Smooth muscle cell (in vitro differentiated cells): ENCODE results near the gene PIK3AP1. TPM values are rescaled to one million over a fixed set of nuclear protein-coding genes. Genes with fewer than 3 reads are reported as not detected.
A peak's percentile ranks its signal among the peaks of the same experiment; 100 is the strongest.
"Not testable (repeated sequence)": the region's sequence is repeated elsewhere in the genome, so short reads cannot be mapped to it uniquely, and the experiment has no call there.

ENCODE experiments used
- DNase-seq: peaks from one replicate; lab custom pipeline; 2025; ENCODE audit not compliant: unreplicated experiment; lab: John Stamatoyannopoulos, UW
- H2AFZ ChIP-seq: fragments of 200-600 bp; sonication (generic); 2 replicates; pipeline ENCODE4 v1.6.0; 2016; ENCODE audit warnings: antibody characterized with exemption, low read depth, mild to moderate bottlenecking
- H3F3A ChIP-seq: fragments of 200-600 bp; sonication (generic); 2 replicates; pipeline ENCODE4 v1.6.0; 2017; ENCODE audit warnings: antibody characterized with exemption, low read depth
- H3K27ac ChIP-seq: fragments of 200-600 bp; sonication (generic); 2 replicates; pipeline ENCODE4 v1.5.1; 2016; ENCODE audit warnings: low read depth, mild to moderate bottlenecking
- H3K27me3 ChIP-seq: fragments of 200-600 bp; sonication (generic); 2 replicates; pipeline ENCODE4 v1.6.1; 2016; ENCODE audit warnings: low read depth, mild to moderate bottlenecking
- H3K36me3 ChIP-seq: fragments of 200-600 bp; sonication (generic); 2 replicates; pipeline ENCODE4 v1.5.1; 2016; ENCODE audit warnings: low read depth
- H3K4me1 ChIP-seq: fragments of 200-600 bp; sonication (generic); 2 replicates; pipeline ENCODE4 v1.5.1; 2016; ENCODE audit warnings: low read depth
- H3K4me2 ChIP-seq: fragments of 200-600 bp; sonication (generic); 2 replicates; pipeline ENCODE4 v1.6.0; 2016; ENCODE audit warnings: mild to moderate bottlenecking
- H3K4me3 ChIP-seq: fragments of 200-600 bp; sonication (generic); 2 replicates; pipeline ENCODE4 v1.5.1; 2016; ENCODE audit warnings: mild to moderate bottlenecking
- H3K79me2 ChIP-seq: fragments of 200-600 bp; sonication (generic); 2 replicates; pipeline ENCODE4 v1.6.0; 2016; ENCODE audit warnings: low read depth, mild to moderate bottlenecking
- H3K9ac ChIP-seq: fragments of 200-600 bp; sonication (generic); 2 replicates; pipeline ENCODE4 v1.6.0; 2016; ENCODE audit warnings: low read depth
- H3K9me3 ChIP-seq: fragments of 200-600 bp; sonication (generic); replicated peaks from 2 replicates; pipeline ENCODE4 v1.5.1; 2016; ENCODE audit warnings: low read depth
- H4K20me1 ChIP-seq: fragments of 200-600 bp; sonication (generic); 2 replicates; pipeline ENCODE4 v1.6.0; 2016; ENCODE audit warnings: low read depth
- CTCF ChIP-seq: fragments of 200-600 bp; sonication (generic); IDR thresholded peaks from 2 replicates; pipeline ENCODE4 v1.5.1; 2017; ENCODE audit warnings: borderline replicate concordance, mild to moderate bottlenecking, antibody characterized with exemption; ENCODE audit not compliant: insufficient read depth, poor library complexity, severe bottlenecking
- WGBS: methylation state at CpG from one replicate; pipeline ENCODE4 v1.1.7; 2016; ENCODE audit warnings: low lambda C conversion rate; 5-methylcytosine and 5-hydroxymethylcytosine counted together
- polyA plus RNA-seq: library from polyadenylated mRNA; unstranded; fragments of >200 nt; fragmentation: Nextera tagmentation; extraction: Ambion mirVana; gene quantifications from 2 replicates; pipeline ENCODE4 v1.2.1, GENCODE V29; 2016
- small RNA-seq: library from RNA; depleted of rRNA; stranded (forward); fragments of <200 nt; gene quantifications from one replicate; pipeline ENCODE3, GENCODE V24; 2014
- total RNA-seq: library from RNA; depleted of rRNA; stranded (reverse); fragments of >200 nt; gene quantifications from 2 replicates; pipeline ENCODE4 v1.2.3, GENCODE V29; 2014

The PIK3AP1 gene
- total and polyA plus RNA-seq, 2 experiments from 2014 or later: 1.2 TPM; not detected in 1

- Histone ChIP-seq H3K27ac (no peak overlapping the region), H3K4me3 (no peak overlapping the region), H2AFZ (no peak overlapping the region), H3K9me3 (no peaks in the 10 kb centered on the region), H3K4me1 (peaks cover 4% of the 10 kb centered on the region), H3F3A (no peaks in the 10 kb centered on the region), H3K9ac (no peak overlapping the region), H3K36me3 (peaks cover 16% of the 10 kb centered on the region), H3K4me2 (no peak overlapping the region), H3K79me2 (peaks cover 34% of the 10 kb centered on the region), H4K20me1 (peaks cover 89% of the 10 kb centered on the region), H3K27me3 (no peaks in the 10 kb centered on the region)
- TF ChIP-seq CTCF: peak; percentile 27
- no peak for DNase-seq
- 85% methylated on average over 1 of the region's 1 CpG for WGBS
Observed at GRCh38 chr10:96556003-96556402, 164.3 kb downstream of the PIK3AP1 start.

DNA sequence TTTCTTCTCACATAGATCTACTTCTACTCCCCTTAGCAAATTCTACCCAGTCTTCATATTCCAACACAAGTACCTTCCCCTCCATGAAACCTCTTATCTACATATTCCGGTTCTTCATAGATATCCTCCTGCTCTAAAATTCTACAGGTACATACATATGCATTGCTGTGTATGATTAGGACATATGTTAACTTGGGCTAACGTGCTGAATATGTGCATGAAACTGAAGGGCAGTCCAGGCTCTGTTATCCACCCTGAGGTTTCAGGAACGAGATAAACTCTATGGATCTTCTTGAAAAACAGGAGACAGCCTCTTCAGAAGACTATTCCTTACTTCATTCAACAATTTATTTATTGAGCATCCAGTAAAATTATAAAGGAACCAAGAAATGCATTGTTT lies 165.0 kb downstream of the PIK3AP1 start:
- Histone ChIP-seq H2AFZ (no peak overlapping the region), H3K4me2 (no peak overlapping the region), H3K9ac (no peak overlapping the region), H3K9me3 (no peaks in the 10 kb centered on the region), H4K20me1 (peaks cover 89% of the 10 kb centered on the region), H3K79me2 (peaks cover 34% of the 10 kb centered on the region), H3K27me3 (no peaks in the 10 kb centered on the region), H3F3A (no peaks in the 10 kb centered on the region), H3K4me3 (no peak overlapping the region), H3K27ac (no peak overlapping the region), H3K4me1 (peaks cover 4% of the 10 kb centered on the region), H3K36me3 (peaks cover 19% of the 10 kb centered on the region)
- no peak for DNase-seq
- WGBS: 96% methylated on average over 3 of the region's 3 CpGs
- TF ChIP-seq CTCF: no peak

DNA sequence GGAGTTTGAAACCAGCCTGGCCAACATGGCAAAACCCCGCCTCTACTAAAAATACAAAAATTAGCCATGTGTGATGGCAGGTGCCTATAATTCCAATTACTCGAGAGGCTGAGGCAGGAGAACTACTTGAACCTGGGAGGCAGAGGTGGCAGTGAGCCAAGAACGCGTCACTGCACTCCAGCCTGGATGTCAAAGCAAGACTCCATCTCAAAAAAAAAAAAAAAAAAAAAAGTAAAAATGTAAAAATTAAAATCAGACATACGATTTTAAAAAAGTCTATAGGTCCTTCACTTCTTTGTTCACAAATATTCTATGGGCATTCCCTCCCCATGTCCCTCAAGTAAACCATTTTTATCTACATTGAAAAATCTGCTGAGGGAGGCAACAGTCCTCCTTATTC lies 171.7 kb downstream of the PIK3AP1 start:
- Histone ChIP-seq H3K9me3 (no peaks in the 10 kb centered on the region), H3K36me3 (peaks cover 26% of the 10 kb centered on the region), H3K9ac (no peak overlapping the region), H3K27ac (no peak overlapping the region), H3K79me2 (peaks cover 38% of the 10 kb centered on the region), H2AFZ (no peak overlapping the region), H3F3A (no peaks in the 10 kb centered on the region), H3K4me2 (no peak overlapping the region), H3K27me3 (no peaks in the 10 kb centered on the region), H4K20me1 (peaks cover 87% of the 10 kb centered on the region), H3K4me3 (no peak overlapping the region), H3K4me1 (no peaks in the 10 kb centered on the region)
- 100% methylated on average over 5 of the region's 5 CpGs for WGBS
- no peak for TF ChIP-seq CTCF
- DNase-seq: no peak

DNA sequence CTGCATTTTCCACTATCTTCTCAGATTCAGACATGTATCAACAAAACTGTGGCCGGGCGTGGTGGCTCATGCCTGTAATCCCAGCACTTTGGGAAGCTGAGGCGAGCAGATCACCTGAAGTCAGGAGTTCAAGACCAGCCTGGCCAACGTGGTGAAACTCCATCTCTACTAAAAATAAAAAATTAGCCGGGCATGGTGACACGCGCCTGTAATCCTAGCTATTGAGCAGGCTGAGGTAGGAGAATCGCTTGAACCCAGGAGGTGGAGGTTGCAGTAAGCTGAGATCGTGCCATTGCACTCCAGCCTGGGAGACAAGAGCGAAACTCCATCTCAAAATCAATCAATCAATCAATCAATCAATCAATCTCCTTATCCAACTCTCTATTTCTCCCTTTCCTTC lies 174.8 kb downstream of the PIK3AP1 start:
- WGBS: 97% methylated on average over 10 of the region's 10 CpGs
- not testable (repeated sequence) for H3K4me2 ChIP-seq, DNase-seq, H3K27me3 ChIP-seq, H3K27ac ChIP-seq, H2AFZ ChIP-seq, H3K4me1 ChIP-seq, H3K9me3 ChIP-seq, H3K4me3 ChIP-seq, H3F3A ChIP-seq, H3K9ac ChIP-seq
- H3K36me3 ChIP-seq: peaks cover 31% of the 10 kb centered on the region
- peaks cover 94% of the 10 kb centered on the region for H4K20me1 ChIP-seq
- peaks cover 54% of the 10 kb centered on the region for H3K79me2 ChIP-seq

Small RNA genes within 50 kb of the gene (small RNA-seq; reads per million reads assigned to genes)
- not detected for gene RNA5SP324
- not detected for gene RNU6-1274P

Other genes starting within 250 kb of the PIK3AP1 start
- 0.18 and 0.45 TPM in 2 replicates for gene TLL2, start 206.6 kb downstream of the PIK3AP1 start, total RNA-seq
- gene TLL2, start 206.6 kb downstream of the PIK3AP1 start, polyA plus RNA-seq: 0.04 TPM in 1 of 2 replicates, not detected in the other
- gene TM9SF3, start 133.5 kb downstream of the PIK3AP1 start, total RNA-seq: 126 and 166 TPM in 2 replicates
- 114 and 138 TPM in 2 replicates for gene TM9SF3, start 133.5 kb downstream of the PIK3AP1 start, polyA plus RNA-seq
- gene LCOR, start 111.8 kb upstream of the PIK3AP1 start, total RNA-seq: 27.8 and 29.9 TPM in 2 replicates
- gene LCOR, start 111.8 kb upstream of the PIK3AP1 start, polyA plus RNA-seq: 10.6 and 20.7 TPM in 2 replicates